Panc1 (cell line): ENCODE measurements around the gene SLC30A3. TPM values are rescaled to one million over a fixed set of nuclear protein-coding genes. Genes with fewer than 3 reads are reported as not detected.
A peak's percentile ranks its signal among the peaks of the same experiment; 100 is the strongest.

Experiments used
- ATAC-seq: fragments of 200-7000 bp; cut with Tn5 transposase; 2 replicates; pipeline ENCODE4 v1.9.1; 2020; ENCODE audit warnings: mild to moderate bottlenecking, moderate library complexity
- BruUV-seq: library from RNA; stranded (reverse); fragments of 400-500 nt; replicated peaks from 2 replicates; lab custom pipeline; 2021; lab: Mats Ljungman, UMichigan
- CTCF ChIA-PET: fragments of 300-600 bp; sonication (Branson Sonifier 250); formaldehyde crosslinking; loops from one replicate; lab custom pipeline; 2022; ENCODE audit warnings: antibody characterized with exemption; lab: Charles Lee
- POLR2A ChIA-PET: fragments of 300-600 bp; sonication (Branson Sonifier 250); formaldehyde crosslinking; loops from one replicate; lab custom pipeline; 2022; ENCODE audit warnings: antibody characterized with exemption; lab: Charles Lee
- DNase-seq: peaks from one replicate; pipeline ENCODE4 v3.0.0-alpha.2; 2010; ENCODE audit warnings: low read depth, low spot score
- H3K27ac ChIP-seq: 2 replicates; pipeline ENCODE4 v1.5.1; 2011; ENCODE audit warnings: mild to moderate bottlenecking, low read length, inconsistent platforms
- H3K27me3 ChIP-seq: fragments of 200-500 bp; sonication (Bioruptor generic); 2 replicates; pipeline ENCODE4 v1.6.0; 2014; ENCODE audit warnings: low read length, inconsistent platforms; ENCODE audit not compliant: control insufficient read depth, insufficient read depth
- H3K36me3 ChIP-seq: fragments of 200-500 bp; sonication (Bioruptor generic); 2 replicates; pipeline ENCODE4 v1.5.1; 2014; ENCODE audit warnings: inconsistent platforms, mild to moderate bottlenecking, low read length, moderate library complexity; ENCODE audit not compliant: control insufficient read depth, insufficient read depth
- H3K4me1 ChIP-seq: 2 replicates; pipeline ENCODE4 v1.5.1; 2011; ENCODE audit warnings: inconsistent platforms, mild to moderate bottlenecking, low read length, moderate library complexity; ENCODE audit not compliant: control insufficient read depth, insufficient read depth
- H3K4me3 ChIP-seq, 2 experiments: 2 replicates each; pipeline ENCODE4 v1.5.1; 2011 to 2012; ENCODE audit warnings: low read depth in 2 of 2, low read length in 2 of 2, mild to moderate bottlenecking in 2 of 2, inconsistent platforms in 1 of 2, moderate library complexity in 1 of 2
- H3K9me3 ChIP-seq: fragments of 200-500 bp; sonication (Bioruptor generic); 2 replicates; pipeline ENCODE4 v1.5.1; 2014; ENCODE audit warnings: low read depth, mild to moderate bottlenecking, inconsistent platforms, low read length, moderate library complexity; ENCODE audit not compliant: control insufficient read depth, insufficient read depth
- POLR2AphosphoS5 ChIP-seq: IDR thresholded peaks from 2 replicates; pipeline ENCODE4 v1.6.1; 2012; ENCODE audit warnings: mild to moderate bottlenecking, low read depth, low read length, moderate library complexity
- REST ChIP-seq, 2 experiments: IDR thresholded peaks; 2 replicates each; pipeline ENCODE4 v1.6.1; 2011 to 2012; ENCODE audit warnings: low read depth in 2 of 2, control low read depth in 1 of 2, low read length in 1 of 2, mild to moderate bottlenecking in 1 of 2, moderate library complexity in 1 of 2; ENCODE audit not compliant: insufficient read depth in 1 of 2
- SIN3A ChIP-seq: IDR thresholded peaks from 2 replicates; pipeline ENCODE4 v1.6.1; 2012; ENCODE audit warnings: low read depth, mild to moderate bottlenecking, low read length, moderate library complexity, borderline replicate concordance; ENCODE audit not compliant: insufficient read depth
- TCF7L2 ChIP-seq: IDR thresholded peaks from 2 replicates; pipeline ENCODE4 v1.6.1; 2011; ENCODE audit warnings: mild to moderate bottlenecking, low read depth, low read length, inconsistent platforms
- in situ Hi-C: cut with HindIII; loops from 2 replicates; pipeline ENCODE4 v1.10.0; 2016; ENCODE audit warnings: low sequenced_read_pairs, low pct_unique_long_range_greater_than_20kb
- intact Hi-C: fragments of 100-400 bp; cut with micrococcal nuclease; formaldehyde crosslinking; loops from one replicate; pipeline ENCODE4 v1.10.0; 2022; ENCODE audit not compliant: unreplicated experiment
- total RNA-seq: library from RNA; stranded (reverse); gene quantifications from one replicate; pipeline ENCODE4 v1.2.1, GENCODE V29; 2021; ENCODE audit not compliant: unreplicated experiment
- TF ChIP-seq, protein P1 (sequence below): fragments of 450-650 bp; IDR thresholded peaks from 2 replicates; pipeline ENCODE4 v1.5.1; 2017; ENCODE audit warnings: mild to moderate bottlenecking

Gene SLC30A3
- total RNA-seq, 1 experiment from 2014 or later = 0.59 TPM

- DNase-seq (no peak), ATAC-seq (peak; percentile 42; the same call in 1 of the 2 replicates)
- ChIA-PET CTCF (interaction anchor here (0.5 to 1.5 kb wide), 3 partner anchors 19 to 31 kb away, joined by 3 to 8 read pairs (median 3); partner anchors contain the start of gene MPV17), POLR2A (no interaction called here)
- intact Hi-C loops = no loop called here
- no peaks in the 10 kb centered on the region for H3K36me3 ChIP-seq
- BruUV-seq = no TSS peak
- TF ChIP-seq TCF7L2 = no peak
- no peak for TF ChIP-seq POLR2AphosphoS5
- TF ChIP-seq, protein P1, sequence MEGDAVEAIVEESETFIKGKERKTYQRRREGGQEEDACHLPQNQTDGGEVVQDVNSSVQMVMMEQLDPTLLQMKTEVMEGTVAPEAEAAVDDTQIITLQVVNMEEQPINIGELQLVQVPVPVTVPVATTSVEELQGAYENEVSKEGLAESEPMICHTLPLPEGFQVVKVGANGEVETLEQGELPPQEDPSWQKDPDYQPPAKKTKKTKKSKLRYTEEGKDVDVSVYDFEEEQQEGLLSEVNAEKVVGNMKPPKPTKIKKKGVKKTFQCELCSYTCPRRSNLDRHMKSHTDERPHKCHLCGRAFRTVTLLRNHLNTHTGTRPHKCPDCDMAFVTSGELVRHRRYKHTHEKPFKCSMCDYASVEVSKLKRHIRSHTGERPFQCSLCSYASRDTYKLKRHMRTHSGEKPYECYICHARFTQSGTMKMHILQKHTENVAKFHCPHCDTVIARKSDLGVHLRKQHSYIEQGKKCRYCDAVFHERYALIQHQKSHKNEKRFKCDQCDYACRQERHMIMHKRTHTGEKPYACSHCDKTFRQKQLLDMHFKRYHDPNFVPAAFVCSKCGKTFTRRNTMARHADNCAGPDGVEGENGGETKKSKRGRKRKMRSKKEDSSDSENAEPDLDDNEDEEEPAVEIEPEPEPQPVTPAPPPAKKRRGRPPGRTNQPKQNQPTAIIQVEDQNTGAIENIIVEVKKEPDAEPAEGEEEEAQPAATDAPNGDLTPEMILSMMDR = no peak
- TF ChIP-seq REST (IDR thresholded peaks at IDR 0.05; ENCODE audit: insufficient read depth in 1 of 2, low read depth in 2 of 2, low read length in 1 of 2) = no peak
- no peak for TF ChIP-seq SIN3A
- H3K27me3 ChIP-seq = no peaks in the 10 kb centered on the region
- in situ Hi-C loops = no loop called here
- no peaks in the 10 kb centered on the region for H3K9me3 ChIP-seq
- no peak overlapping the region for H3K4me3 ChIP-seq
- peaks cover 1% of the 10 kb centered on the region; the same call in 1 of the 2 replicates for H3K4me1 ChIP-seq
- no peak overlapping the region for H3K27ac ChIP-seq
Measured at GRCh38 chr2:27298391-27299080, 35.7 kb upstream of the SLC30A3 start.

DNA sequence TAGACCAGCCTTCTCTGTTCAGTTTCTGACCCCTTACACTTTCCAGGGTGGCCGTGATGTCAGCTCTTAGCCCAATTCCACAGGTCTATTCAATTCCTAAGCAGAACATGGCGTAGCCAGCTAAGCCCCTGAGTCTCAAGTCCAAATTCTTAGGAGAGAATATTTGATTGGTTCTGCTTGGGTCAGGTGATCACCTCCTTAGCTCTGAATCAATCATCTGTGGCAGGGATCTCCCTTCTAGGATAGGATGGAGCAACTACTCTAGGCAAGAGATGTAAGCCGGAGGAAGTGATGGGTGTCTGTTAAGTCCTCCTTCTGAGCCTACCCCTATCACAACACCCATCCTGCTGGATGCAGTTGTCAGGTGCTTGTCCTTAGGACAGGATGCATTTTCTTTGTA is 34.3 kb upstream of the SLC30A3 start:
- peaks cover 6% of the 10 kb centered on the region for H3K4me1 ChIP-seq
- ChIA-PET POLR2A (no interaction called here), CTCF (interaction anchor here (1.6 kb wide), 1 partner anchor 15 kb away, joined by 3 read pairs; the partner anchor contains the start of gene TRIM54)
- ATAC-seq (no peak), DNase-seq (no peak)
- no peaks in the 10 kb centered on the region for H3K27me3 ChIP-seq
- H3K4me3 ChIP-seq = no peak overlapping the region
- intact Hi-C loops = no loop called here
- no peaks in the 10 kb centered on the region for H3K36me3 ChIP-seq
- H3K9me3 ChIP-seq = no peaks in the 10 kb centered on the region
- TF ChIP-seq, protein P1 = no peak
- no peak for TF ChIP-seq REST (IDR thresholded peaks at IDR 0.05; ENCODE audit: insufficient read depth in 1 of 2, low read depth in 2 of 2, low read length in 1 of 2)
- TF ChIP-seq POLR2AphosphoS5 = no peak
- no peak for TF ChIP-seq SIN3A
- TF ChIP-seq TCF7L2 = no peak
- no TSS peak for BruUV-seq
- in situ Hi-C loops = no loop called here
- H3K27ac ChIP-seq = no peak overlapping the region
